Keratinocyte (primary cell): ENCODE results near the gene ABCG1. TPM values are rescaled to one million over a fixed set of nuclear protein-coding genes. Genes with fewer than 3 reads are reported as not detected.

Experiments
- DNase-seq: peaks from one replicate; pipeline ENCODE4 v3.0.0-alpha.2; 2011; ENCODE audit warnings: low read depth, missing footprints, low spot score
- FAIRE-seq: peaks from 2 replicates; lab custom pipeline; 2011; peaks lifted over from hg19 to GRCh38; lab: Jason Lieb, UNC
- H2AFZ ChIP-seq: 2 replicates; pipeline ENCODE4 v1.6.0; 2012; ENCODE audit warnings: low read length, control low read depth, inconsistent platforms; ENCODE audit not compliant: control insufficient read depth
- H3K27ac ChIP-seq: 2 replicates; pipeline ENCODE4 v1.5.1; 2011; ENCODE audit warnings: low read length; ENCODE audit not compliant: control insufficient read depth, insufficient read depth
- H3K27me3 ChIP-seq: 3 replicates; pipeline ENCODE4 v1.6.0; 2011; ENCODE audit warnings: low read length; ENCODE audit not compliant: control insufficient read depth, insufficient read depth; ENCODE audit errors: extremely low read depth
- H3K36me3 ChIP-seq, 2 experiments: 2 replicates in 1 of 2; 3 replicates in 1 of 2; pipeline ENCODE4 v1.5.1; 2011; ENCODE audit warnings: low read length in 2 of 2, mild to moderate bottlenecking in 1 of 2; ENCODE audit not compliant: control insufficient read depth in 2 of 2, insufficient read depth in 2 of 2; ENCODE audit errors: extremely low read depth in 1 of 2
- H3K4me1 ChIP-seq: 3 replicates; pipeline ENCODE4 v1.5.1; 2011; ENCODE audit warnings: low read length; ENCODE audit not compliant: control insufficient read depth, insufficient read depth; ENCODE audit errors: extremely low read depth
- H3K4me2 ChIP-seq: 3 replicates; pipeline ENCODE4 v1.6.0; 2011; ENCODE audit warnings: low read depth, low read length; ENCODE audit not compliant: control insufficient read depth, insufficient read depth; ENCODE audit errors: extremely low read depth
- H3K4me3 ChIP-seq, 3 experiments: fragments of 200-600 bp in 1 of 3; sonication (generic) in 1 of 3; 2 replicates in 2 of 3; 3 replicates in 1 of 3; pipeline ENCODE4 v1.5.1; 2011 to 2016; ENCODE audit warnings: low read length in 3 of 3, mild to moderate bottlenecking in 3 of 3, control low read depth in 2 of 3, inconsistent platforms in 1 of 3, low read depth in 1 of 3, mixed read lengths in 1 of 3, mixed run types in 1 of 3, moderate library complexity in 1 of 3; ENCODE audit not compliant: control insufficient read depth in 2 of 3, insufficient read depth in 2 of 3; ENCODE audit errors: extremely low read depth in 1 of 3
- H3K79me2 ChIP-seq: 2 replicates; pipeline ENCODE4 v1.6.0; 2012; ENCODE audit warnings: low read length; ENCODE audit not compliant: control insufficient read depth, insufficient read depth
- H3K9ac ChIP-seq: 3 replicates; pipeline ENCODE4 v1.6.0; 2011; ENCODE audit warnings: low read length; ENCODE audit not compliant: control insufficient read depth, insufficient read depth; ENCODE audit errors: extremely low read depth
- H3K9me1 ChIP-seq: 3 replicates; pipeline ENCODE4 v1.6.0; 2011; ENCODE audit warnings: low read length; ENCODE audit not compliant: control insufficient read depth, insufficient read depth; ENCODE audit errors: extremely low read depth
- H3K9me3 ChIP-seq: 2 replicates; pipeline ENCODE4 v1.5.1; 2012; ENCODE audit warnings: low read depth, low read length; ENCODE audit not compliant: control insufficient read depth
- H4K20me1 ChIP-seq: 3 replicates; pipeline ENCODE4 v1.6.0; 2011; ENCODE audit warnings: low read length; ENCODE audit not compliant: control insufficient read depth, insufficient read depth; ENCODE audit errors: extremely low read depth
- CTCF ChIP-seq, 3 experiments: IDR thresholded peaks in 1 of 3; conservative IDR thresholded peaks in 1 of 3; optimal IDR thresholded peaks in 1 of 3; 2 replicates in 2 of 3; 3 replicates in 1 of 3; pipeline versions ENCODE3 to v1.5.1; 2011; ENCODE audit warnings: low read length in 3 of 3, mild to moderate bottlenecking in 3 of 3, moderate library complexity in 2 of 3, control low read depth in 1 of 3, inconsistent platforms in 1 of 3; ENCODE audit not compliant: insufficient read depth in 2 of 3; ENCODE audit errors: extremely low read depth in 1 of 3
- EZH2 ChIP-seq: IDR thresholded peaks from one replicate; pipeline ENCODE4 v1.6.1; 2012; ENCODE audit warnings: inconsistent platforms, mild to moderate bottlenecking, low read length, moderate library complexity
- dilution Hi-C: fragments of 300-500 bp; cut with MboI; formaldehyde crosslinking; loops from one replicate; pipeline ENCODE4 v1.7.0; 2020; ENCODE audit warnings: low sequenced_read_pairs; ENCODE audit not compliant: extremely low pct_ligation_motif_present
- polyA plus RNA-seq, 5 experiments: library from polyadenylated mRNA; depleted of rRNA in 3 of 5; stranded (reverse) in 3 of 5; stranded (forward) in 1 of 5; unstranded in 1 of 5; fragments of >200 nt; gene quantifications; 1 replicate in 1 of 5; 2 replicates in 3 of 5; 3 replicates in 1 of 5; pipeline versions ENCODE4 v1.2.1 to v1.2.3, GENCODE V29; 2011 to 2012; ENCODE audit warnings: missing spikeins in 2 of 5, low read depth in 1 of 5, low replicate concordance in 1 of 5

The ABCG1 gene
- polyA plus RNA-seq, 1 donor (not counting 4 experiments of a cell fraction or from before 2014, with no cell fraction given): 3.3 TPM

GRCh38 chr21:42189860-42190485 lies 29.0 kb upstream of the ABCG1 start:
- Histone ChIP-seq H3K4me1 (peaks cover 16% of the 10 kb centered on the region), H3K9ac (no peak overlapping the region), H3K9me3 (no peaks in the 10 kb centered on the region), H4K20me1 (no peaks in the 10 kb centered on the region), H3K9me1 (no peaks in the 10 kb centered on the region), H3K79me2 (no peaks in the 10 kb centered on the region), H3K4me3 (no peak overlapping the region), H3K27me3 (no peaks in the 10 kb centered on the region), H3K36me3 (no peaks in the 10 kb centered on the region), H3K27ac (no peak overlapping the region), H2AFZ (no peak overlapping the region), H3K4me2 (no peak overlapping the region)
- dilution Hi-C loops: no loop called here
- no peak for FAIRE-seq
- TF ChIP-seq EZH2 (no peak), CTCF (optimal IDR thresholded peaks at IDR 0.05 in 1 of 3, IDR thresholded peaks at IDR 0.05 in 1 of 3, conservative IDR thresholded peaks at IDR 0.05 in 1 of 3; ENCODE audit: extremely low read depth in 1 of 3, insufficient read depth in 2 of 3, low read length in 3 of 3) (no peak)
- DNase-seq: no peak

GRCh38 chr21:42190486-42190863 lies 28.5 kb upstream of the ABCG1 start:
- Histone ChIP-seq H3K36me3 (no peaks in the 10 kb centered on the region), H3K9ac (no peak overlapping the region), H3K27ac (no peak overlapping the region), H2AFZ (no peak overlapping the region), H4K20me1 (no peaks in the 10 kb centered on the region), H3K9me3 (no peaks in the 10 kb centered on the region), H3K4me2 (no peak overlapping the region), H3K4me3 (no peak overlapping the region), H3K27me3 (no peaks in the 10 kb centered on the region), H3K79me2 (no peaks in the 10 kb centered on the region), H3K4me1 (peaks cover 16% of the 10 kb centered on the region), H3K9me1 (no peaks in the 10 kb centered on the region)
- no peak for FAIRE-seq
- dilution Hi-C loops: no loop called here
- no peak for DNase-seq
- TF ChIP-seq CTCF (optimal IDR thresholded peaks at IDR 0.05 in 1 of 3, IDR thresholded peaks at IDR 0.05 in 1 of 3, conservative IDR thresholded peaks at IDR 0.05 in 1 of 3; ENCODE audit: extremely low read depth in 1 of 3, insufficient read depth in 2 of 3, low read length in 3 of 3) (no peak), EZH2 (no peak)
